Osteoblast (primary cell): ENCODE data around the gene TRIM52. TPM values are rescaled to one million over a fixed set of nuclear protein-coding genes. Genes with fewer than 3 reads are reported as not detected.

Experiments
- DNase-seq: peaks from one replicate; pipeline ENCODE4 v3.0.0; 2011; ENCODE audit warnings: low spot score, mixed read lengths; ENCODE audit not compliant: insufficient read length; ENCODE audit errors: missing footprints
- H2AFZ ChIP-seq: 2 replicates; pipeline ENCODE4 v1.6.0; 2011; ENCODE audit warnings: mild to moderate bottlenecking, low read length
- H3K27ac ChIP-seq: 2 replicates; pipeline ENCODE4 v1.5.1; 2011; ENCODE audit warnings: mild to moderate bottlenecking, low read depth, low read length, moderate library complexity
- H3K27me3 ChIP-seq: 2 replicates; pipeline ENCODE4 v1.6.0; 2012; ENCODE audit warnings: mild to moderate bottlenecking, control low read depth, inconsistent platforms, low read length, moderate library complexity; ENCODE audit not compliant: insufficient read depth
- H3K36me3 ChIP-seq: 2 replicates; pipeline ENCODE4 v1.5.1; 2011; ENCODE audit warnings: mild to moderate bottlenecking, low read length, control low read depth, moderate library complexity; ENCODE audit not compliant: insufficient read depth
- H3K4me1 ChIP-seq: 2 replicates; pipeline ENCODE4 v1.5.1; 2011; ENCODE audit warnings: mild to moderate bottlenecking, low read length, control low read depth, moderate library complexity; ENCODE audit not compliant: insufficient read depth
- H3K4me2 ChIP-seq: 2 replicates; pipeline ENCODE4 v1.6.0; 2011; ENCODE audit warnings: mild to moderate bottlenecking, low read length; ENCODE audit not compliant: insufficient read depth
- H3K4me3 ChIP-seq: fragments of 200-600 bp; sonication (generic); 3 replicates; pipeline ENCODE4 v1.5.1; 2012; ENCODE audit warnings: mild to moderate bottlenecking, low read length, inconsistent platforms; ENCODE audit not compliant: insufficient read depth
- H3K79me2 ChIP-seq: 2 replicates; pipeline ENCODE4 v1.6.0; 2012; ENCODE audit warnings: mild to moderate bottlenecking, low read length, control low read depth, inconsistent platforms; ENCODE audit not compliant: insufficient read depth
- H3K9me3 ChIP-seq: 2 replicates; pipeline ENCODE4 v1.5.1; 2011; ENCODE audit warnings: low read depth, low read length, control low read depth
- H4K20me1 ChIP-seq: 2 replicates; pipeline ENCODE4 v1.6.0; 2012; ENCODE audit warnings: mild to moderate bottlenecking, low read length, control low read depth; ENCODE audit not compliant: insufficient read depth
- total RNA-seq: library from RNA; depleted of rRNA; stranded (reverse); fragments of >200 nt; gene quantifications from 2 replicates; pipeline ENCODE4 v1.2.3, GENCODE V29; 2012
- TF ChIP-seq, protein P1 (sequence below): IDR thresholded peaks from 2 replicates; pipeline ENCODE4 v1.5.1; 2011; ENCODE audit warnings: mild to moderate bottlenecking, low read depth, low read length, moderate library complexity; ENCODE audit errors: extremely low read depth

TRIM52 gene
- total RNA-seq, 1 donor, result 7.2 TPM

- Histone ChIP-seq H3K27me3 (no peaks in the 10 kb centered on the region), H3K27ac (no peak overlapping the region), H4K20me1 (no peaks in the 10 kb centered on the region), H3K4me2 (peak overlapping the region; percentile 97), H3K4me1 (peaks cover 28% of the 10 kb centered on the region), H3K4me3 (peak overlapping the region; percentile 7), H3K79me2 (peaks cover 27% of the 10 kb centered on the region), H3K36me3 (peaks cover 4% of the 10 kb centered on the region), H2AFZ (no peak overlapping the region), H3K9me3 (no peaks in the 10 kb centered on the region)
- DNase-seq, result no peak
- TF ChIP-seq, protein P1, sequence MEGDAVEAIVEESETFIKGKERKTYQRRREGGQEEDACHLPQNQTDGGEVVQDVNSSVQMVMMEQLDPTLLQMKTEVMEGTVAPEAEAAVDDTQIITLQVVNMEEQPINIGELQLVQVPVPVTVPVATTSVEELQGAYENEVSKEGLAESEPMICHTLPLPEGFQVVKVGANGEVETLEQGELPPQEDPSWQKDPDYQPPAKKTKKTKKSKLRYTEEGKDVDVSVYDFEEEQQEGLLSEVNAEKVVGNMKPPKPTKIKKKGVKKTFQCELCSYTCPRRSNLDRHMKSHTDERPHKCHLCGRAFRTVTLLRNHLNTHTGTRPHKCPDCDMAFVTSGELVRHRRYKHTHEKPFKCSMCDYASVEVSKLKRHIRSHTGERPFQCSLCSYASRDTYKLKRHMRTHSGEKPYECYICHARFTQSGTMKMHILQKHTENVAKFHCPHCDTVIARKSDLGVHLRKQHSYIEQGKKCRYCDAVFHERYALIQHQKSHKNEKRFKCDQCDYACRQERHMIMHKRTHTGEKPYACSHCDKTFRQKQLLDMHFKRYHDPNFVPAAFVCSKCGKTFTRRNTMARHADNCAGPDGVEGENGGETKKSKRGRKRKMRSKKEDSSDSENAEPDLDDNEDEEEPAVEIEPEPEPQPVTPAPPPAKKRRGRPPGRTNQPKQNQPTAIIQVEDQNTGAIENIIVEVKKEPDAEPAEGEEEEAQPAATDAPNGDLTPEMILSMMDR, result no peak
Observed at GRCh38 chr5:181221105-181221791, 39.7 kb downstream of the TRIM52 start.

DNA sequence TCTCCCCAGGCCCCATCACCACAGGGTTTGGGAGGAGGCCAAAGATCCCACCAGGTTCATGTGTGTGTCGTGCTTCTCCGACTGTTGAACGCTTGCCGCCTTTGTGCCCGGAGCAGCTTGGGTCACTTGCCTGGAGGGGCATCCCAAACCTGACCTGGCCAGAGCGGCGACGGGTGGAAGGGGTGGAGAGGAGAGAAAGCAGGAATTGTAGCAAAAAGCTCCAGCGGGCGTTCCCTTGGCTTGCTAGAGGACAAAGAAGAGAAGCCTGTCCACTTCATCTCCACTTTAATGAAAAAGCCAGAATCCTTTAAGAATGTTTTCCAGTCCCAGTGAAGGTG lies 40.8 kb downstream of the TRIM52 start:
- Histone ChIP-seq H3K36me3 (no peaks in the 10 kb centered on the region), H3K27me3 (no peaks in the 10 kb centered on the region), H3K79me2 (peaks cover 16% of the 10 kb centered on the region), H3K27ac (no peak overlapping the region), H3K4me3 (no peak overlapping the region), H3K9me3 (no peaks in the 10 kb centered on the region), H4K20me1 (no peaks in the 10 kb centered on the region), H2AFZ (no peak overlapping the region), H3K4me1 (peaks cover 29% of the 10 kb centered on the region), H3K4me2 (no peak overlapping the region)
- DNase-seq, result no peak
- TF ChIP-seq, protein P1, result no peak

DNA sequence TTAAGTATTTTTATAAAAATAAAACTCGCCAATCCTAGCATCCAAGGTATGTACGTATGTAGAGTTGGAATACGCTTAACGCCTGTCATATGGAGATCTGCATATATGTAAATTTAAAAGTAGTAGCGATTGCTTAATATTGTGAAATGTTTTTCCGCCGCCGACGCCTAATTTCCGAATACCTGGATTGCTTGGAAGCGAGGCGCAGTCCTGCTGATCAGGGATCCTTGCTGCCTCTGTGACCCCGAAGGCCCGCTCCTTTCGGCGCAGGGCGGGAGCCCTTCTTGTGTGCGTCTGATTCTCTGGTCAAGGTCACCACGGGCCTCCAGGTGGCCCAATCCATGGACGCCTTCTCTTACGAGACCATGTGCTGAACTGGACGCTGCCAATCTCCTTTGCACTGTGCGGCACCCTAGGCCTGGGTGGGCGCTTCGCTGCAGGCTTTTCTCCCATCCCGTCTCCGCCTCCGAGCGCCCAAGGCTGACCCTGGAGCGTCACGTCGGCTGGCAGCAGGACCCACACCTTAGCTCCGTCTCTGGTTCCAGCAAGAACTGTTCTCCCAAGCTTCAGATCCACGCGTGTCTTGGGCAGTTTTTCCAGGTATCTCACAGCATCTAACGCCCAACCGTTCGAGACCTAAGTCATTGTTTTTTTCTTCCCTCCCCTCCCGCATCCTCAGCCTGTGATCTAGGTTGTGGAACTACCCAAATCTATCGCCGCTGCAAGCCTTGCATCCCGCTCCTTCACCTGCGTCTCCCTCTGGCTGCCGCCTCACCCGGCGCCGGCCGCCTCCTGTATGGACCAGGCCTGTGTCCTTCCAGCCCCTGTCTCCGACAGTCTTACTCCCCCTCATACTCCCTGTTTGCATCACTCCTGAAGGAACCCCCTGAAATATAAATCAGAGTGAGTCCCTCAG lies 41.4 kb downstream of the TRIM52 start:
- Histone ChIP-seq H3K27me3 (no peaks in the 10 kb centered on the region), H3K27ac (no peak overlapping the region), H3K36me3 (no peaks in the 10 kb centered on the region), H3K4me2 (no peak overlapping the region), H4K20me1 (no peaks in the 10 kb centered on the region), H3K9me3 (no peaks in the 10 kb centered on the region), H3K4me1 (peaks cover 23% of the 10 kb centered on the region), H2AFZ (no peak overlapping the region), H3K79me2 (peaks cover 9% of the 10 kb centered on the region), H3K4me3 (no peak overlapping the region)
- DNase-seq, result no peak
- TF ChIP-seq, protein P1, result no peak

GRCh38 chr5:181218795-181219124 lies 42.2 kb downstream of the TRIM52 start:
- Histone ChIP-seq H3K27me3 (no peaks in the 10 kb centered on the region), H3K27ac (no peak overlapping the region), H3K4me2 (peak overlapping the region; percentile 77), H3K4me3 (peak overlapping the region; percentile 66), H3K36me3 (no peaks in the 10 kb centered on the region), H2AFZ (peak overlapping the region; percentile 88), H3K4me1 (peaks cover 17% of the 10 kb centered on the region), H3K9me3 (no peaks in the 10 kb centered on the region), H3K79me2 (peaks cover 2% of the 10 kb centered on the region), H4K20me1 (no peaks in the 10 kb centered on the region)
- TF ChIP-seq, protein P1, result no peak
- DNase-seq, result peak; percentile 59
